Adrenal gland (tissue), 12 donors: Measurements from ENCODE around the gene SORBS1. TPM values are rescaled to one million over a fixed set of nuclear protein-coding genes. Genes with fewer than 3 reads are reported as not detected.

Experiments used
- DNase-seq, 7 donors: peaks; one replicate each; pipeline ENCODE4 v3.0.0-alpha.2; 2019 to 2020
- H3K27ac ChIP-seq, 5 donors: fragments of 200-600 bp; sonication (generic) in 4 of 5; 1 replicate in 3 of 5; 2 replicates in 2 of 5; pipeline versions ENCODE4 v1.5.1 to v1.8.0; 2016 to 2020; ENCODE audit warnings: mild to moderate bottlenecking in 1 of 5
- H3K27me3 ChIP-seq: fragments of 200-600 bp; 2 replicates; pipeline ENCODE4 v1.8.0; 2021
- H3K36me3 ChIP-seq, 2 donors: fragments of 200-600 bp; replicated peaks in 1 of 2; 1 replicate in 1 of 2; 2 replicates in 1 of 2; pipeline versions ENCODE4 v1.5.1 to v1.8.0; 2018 to 2022
- H3K4me1 ChIP-seq, 2 donors: fragments of 200-600 bp; replicated peaks in 1 of 2; 1 replicate in 1 of 2; 2 replicates in 1 of 2; pipeline versions ENCODE4 v1.5.1 to v1.8.0; 2018 to 2021
- H3K4me3 ChIP-seq, 4 donors: fragments of 200-600 bp; sonication (generic) in 3 of 4; one replicate each; pipeline ENCODE4 v1.5.1; 2016 to 2018
- H3K9me3 ChIP-seq, 3 donors: fragments of 200-600 bp; sonication (generic) in 1 of 3; replicated peaks in 1 of 3; 1 replicate in 2 of 3; 2 replicates in 1 of 3; pipeline versions ENCODE4 v1.5.1 to v1.8.0; 2016 to 2021
- POLR2A ChIP-seq, 2 donors: fragments of 450-650 bp; IDR thresholded peaks; one replicate each; pipeline ENCODE4 v1.6.1; 2017; ENCODE audit warnings: antibody characterized with exemption in 2 of 2, mild to moderate bottlenecking in 2 of 2, moderate library complexity in 1 of 2
- WGBS, 4 donors: extraction: QIAGEN DNeasy Blood & Tissue Kit in 2 of 4; methylation state at CpG; one replicate each; pipeline versions ENCODE4 v1.1.5 to v1.1.7; 2013 to 2017; 5-methylcytosine and 5-hydroxymethylcytosine counted together
- intact Hi-C, 2 donors: fragments of 100-400 bp; cut with DNase I; formaldehyde crosslinking; loops; one replicate each; pipeline versions ENCODE4 v1.14.1 to v1.15.0; 2022 to 2023
- polyA plus RNA-seq, 3 donors: library from polyadenylated mRNA; stranded (reverse); fragments of 200-250 nt in 2 of 3; fragments of 350-450 nt in 1 of 3; fragmentation: Illumina TruSeq in 1 of 3; extraction: RNeasy Lipid Tissue Mini Kit (QIAGEN cat#74804) in 1 of 3; gene quantifications; one replicate each; pipeline ENCODE4 v1.2.3, GENCODE V29; 2013 to 2014
- total RNA-seq, 9 donors: library from RNA; depleted of rRNA in 4 of 9; stranded (reverse); fragments of >200 nt in 4 of 9; fragments of 120-200 nt in 1 of 9; fragmentation: NEBNext Ultra II Directional in 1 of 9; extraction: Animal tissue kit (Norgen Biotek cat#: 25700) in 1 of 9; gene quantifications; one replicate each; pipeline versions ENCODE4 v1.1.0 to v1.2.4, GENCODE V29; 2013 to 2023
- TF ChIP-seq, protein P1 (sequence below), 6 experiments: fragments of 450-650 bp in 4 of 6; fragments of 200-600 bp in 2 of 6; sonication (generic) in 1 of 6; IDR thresholded peaks; 1 replicate in 5 of 6; 2 replicates in 1 of 6; pipeline versions ENCODE4 v1.5.1 to v1.8.0; 2016 to 2021; ENCODE audit warnings: antibody characterized with exemption in 6 of 6, mild to moderate bottlenecking in 2 of 6, moderate library complexity in 1 of 6
- donor health status: healthy with polysubstance abuse.
- donor health status: Bipolar disorder and iron deficiency.
- donor health status: DM: yes; HTN: yes; CAD: no.
- donor health status: DM: no; HTN: no; CAD: no.
- donor health status: DM: no; HTN: no; CAD: no.
- donor health status: DM: yes; HTN: yes; CAD: no.

Gene SORBS1
- total and polyA plus RNA-seq, 12 donors, result 9.5 to 43.4 (median 19.0) TPM

- TF ChIP-seq, protein P1, sequence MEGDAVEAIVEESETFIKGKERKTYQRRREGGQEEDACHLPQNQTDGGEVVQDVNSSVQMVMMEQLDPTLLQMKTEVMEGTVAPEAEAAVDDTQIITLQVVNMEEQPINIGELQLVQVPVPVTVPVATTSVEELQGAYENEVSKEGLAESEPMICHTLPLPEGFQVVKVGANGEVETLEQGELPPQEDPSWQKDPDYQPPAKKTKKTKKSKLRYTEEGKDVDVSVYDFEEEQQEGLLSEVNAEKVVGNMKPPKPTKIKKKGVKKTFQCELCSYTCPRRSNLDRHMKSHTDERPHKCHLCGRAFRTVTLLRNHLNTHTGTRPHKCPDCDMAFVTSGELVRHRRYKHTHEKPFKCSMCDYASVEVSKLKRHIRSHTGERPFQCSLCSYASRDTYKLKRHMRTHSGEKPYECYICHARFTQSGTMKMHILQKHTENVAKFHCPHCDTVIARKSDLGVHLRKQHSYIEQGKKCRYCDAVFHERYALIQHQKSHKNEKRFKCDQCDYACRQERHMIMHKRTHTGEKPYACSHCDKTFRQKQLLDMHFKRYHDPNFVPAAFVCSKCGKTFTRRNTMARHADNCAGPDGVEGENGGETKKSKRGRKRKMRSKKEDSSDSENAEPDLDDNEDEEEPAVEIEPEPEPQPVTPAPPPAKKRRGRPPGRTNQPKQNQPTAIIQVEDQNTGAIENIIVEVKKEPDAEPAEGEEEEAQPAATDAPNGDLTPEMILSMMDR (IDR thresholded peaks at IDR 0.05), result no peak
- TF ChIP-seq POLR2A (IDR thresholded peaks at IDR 0.05), result no peak
- DNase-seq, result no peak
- Histone ChIP-seq H3K4me1 (peaks cover 0 to 5% of the 10 kb centered on the region in 2 donors), H3K4me3 (no peak overlapping the region), H3K9me3 (no peaks in the 10 kb centered on the region), H3K27ac (no peak overlapping the region), H3K36me3 (no peaks in the 10 kb centered on the region), H3K27me3 (no peaks in the 10 kb centered on the region)
- intact Hi-C loops, result no loop called here
- 84 to 94% (median 89%) methylated on average over 3 of the region's 3 CpGs for WGBS, 4 donors
Measured at GRCh38 chr10:95573527-95573926, 12.4 kb upstream of the SORBS1 start.

- no peak for DNase-seq
- no peaks in the 10 kb centered on the region for H3K36me3 ChIP-seq
- peaks cover 0 to 5% of the 10 kb centered on the region in 2 donors for H3K4me1 ChIP-seq
- TF ChIP-seq, protein P1 (IDR thresholded peaks at IDR 0.05), result no peak
- no peak for TF ChIP-seq POLR2A (IDR thresholded peaks at IDR 0.05)
- no peaks in the 10 kb centered on the region for H3K27me3 ChIP-seq
- no peak overlapping the region for H3K27ac ChIP-seq
- WGBS, 4 donors, result 26 to 40% (median 36%) methylated on average over 7 of the region's 7 CpGs
- no peaks in the 10 kb centered on the region for H3K9me3 ChIP-seq
- H3K4me3 ChIP-seq, result no peak overlapping the region
- intact Hi-C loops, result no loop called here
Measured at GRCh38 chr10:95572131-95572820, 11.1 kb upstream of the SORBS1 start.

DNA sequence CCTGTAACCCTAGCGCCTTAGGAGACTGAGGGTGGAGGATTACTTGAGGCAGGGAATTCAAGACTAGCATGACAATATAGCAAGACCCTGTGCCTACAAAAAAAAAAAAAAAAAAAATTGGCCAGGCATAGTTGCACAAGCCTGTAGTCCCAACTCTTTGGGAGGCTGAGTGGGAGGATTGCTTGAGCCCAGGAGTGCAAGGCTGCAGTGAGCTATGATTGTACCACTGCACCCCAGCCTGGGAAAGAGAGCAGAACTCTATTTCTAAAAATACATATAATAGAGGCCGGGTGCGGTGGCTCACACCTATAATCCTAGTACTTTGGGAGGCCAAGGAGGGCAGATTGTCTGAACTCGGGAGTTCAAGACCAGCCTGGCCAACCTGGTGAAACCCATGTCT lies 10.2 kb upstream of the SORBS1 start:
- intact Hi-C loops, result no loop called here
- no peak for DNase-seq
- H3K4me1 ChIP-seq, result peaks cover 0 to 5% of the 10 kb centered on the region in 2 donors
- H3K36me3 ChIP-seq, result no peaks in the 10 kb centered on the region
- H3K27me3 ChIP-seq, result no peaks in the 10 kb centered on the region
- H3K27ac ChIP-seq, result no peak overlapping the region
- H3K4me3 ChIP-seq, result no peak overlapping the region
- 93 to 100% (median 95%) methylated on average over 1 to 4 of the region's 4 CpGs for WGBS, 4 donors
- no peak for TF ChIP-seq POLR2A (IDR thresholded peaks at IDR 0.05)
- TF ChIP-seq, protein P1 (IDR thresholded peaks at IDR 0.05), result no peak
- H3K9me3 ChIP-seq, result no peaks in the 10 kb centered on the region

GRCh38 chr10:95569368-95569767 lies 8.2 kb upstream of the SORBS1 start:
- H3K4me1 ChIP-seq, result peaks cover 0 to 5% of the 10 kb centered on the region in 2 donors
- no peaks in the 10 kb centered on the region for H3K27me3 ChIP-seq
- intact Hi-C loops, result no loop called here
- H3K27ac ChIP-seq, result no peak overlapping the region
- H3K36me3 ChIP-seq, result no peaks in the 10 kb centered on the region
- no peaks in the 10 kb centered on the region for H3K9me3 ChIP-seq
- H3K4me3 ChIP-seq, result no peak overlapping the region
- no peak for TF ChIP-seq POLR2A (IDR thresholded peaks at IDR 0.05)
- TF ChIP-seq, protein P1 (IDR thresholded peaks at IDR 0.05), result no peak
- no peak for DNase-seq
